H1 (cell line): Measurements from ENCODE around the gene ARMC5. TPM values are rescaled to one million over a fixed set of nuclear protein-coding genes. Genes with fewer than 3 reads are reported as not detected.

Experiments used
- CTCF ChIA-PET: fragments of 300-600 bp; sonication (Branson Sonifier 250); formaldehyde crosslinking; loops from one replicate; lab custom pipeline; 2021; ENCODE audit not compliant: partially characterized antibody; lab: Charles Lee
- POLR2A ChIA-PET: fragments of 300-600 bp; sonication (Branson Sonifier 250); formaldehyde crosslinking; loops from one replicate; lab custom pipeline; 2021; ENCODE audit warnings: inconsistent platforms; ENCODE audit not compliant: partially characterized antibody; lab: Charles Lee
- DNase-seq, 2 experiments: peaks; one replicate each; pipeline versions ENCODE4 v3.0.0 to v3.0.0-alpha.2; 2010 to 2022; ENCODE audit warnings: low spot score in 2 of 2, low read depth in 1 of 2, mixed read lengths in 1 of 2
- FAIRE-seq: peaks from 2 replicates; lab custom pipeline; 2011; peaks lifted over from hg19 to GRCh38; lab: Jason Lieb, UNC
- H2AFZ ChIP-seq: 2 replicates; pipeline ENCODE4 v1.8.1; 2012; ENCODE audit warnings: low read length, inconsistent platforms
- H2AK5ac ChIP-seq: 2 replicates; pipeline ENCODE4 v1.6.1; 2013; ENCODE audit warnings: low read depth, low read length
- H2BK120ac ChIP-seq: replicated peaks from 2 replicates; pipeline ENCODE3; 2013; ENCODE audit warnings: low read depth, low read length, inconsistent platforms
- H2BK12ac ChIP-seq: 2 replicates; pipeline ENCODE4 v1.6.1; 2013; ENCODE audit warnings: low read depth, low read length
- H2BK15ac ChIP-seq: 2 replicates; pipeline ENCODE4 v1.6.1; 2013; ENCODE audit warnings: low read length
- H2BK20ac ChIP-seq: 2 replicates; pipeline ENCODE4 v1.6.1; 2013; ENCODE audit warnings: low read length
- H2BK5ac ChIP-seq: 2 replicates; pipeline ENCODE4 v1.6.1; 2013; ENCODE audit warnings: low read depth, low read length
- H3K14ac ChIP-seq: 2 replicates; pipeline ENCODE4 v1.6.1; 2013; ENCODE audit warnings: inconsistent platforms; ENCODE audit not compliant: insufficient read length
- H3K18ac ChIP-seq: 2 replicates; pipeline ENCODE4 v1.6.1; 2013; ENCODE audit warnings: low read length; ENCODE audit errors: extremely low read depth
- H3K23ac ChIP-seq: 2 replicates; pipeline ENCODE4 v1.6.1; 2013; ENCODE audit warnings: inconsistent platforms; ENCODE audit not compliant: insufficient read length
- H3K23me2 ChIP-seq: 2 replicates; pipeline ENCODE4 v1.6.1; 2013; ENCODE audit warnings: low read depth, low read length
- H3K27ac ChIP-seq: 2 replicates; pipeline ENCODE4 v1.6.1; 2011; ENCODE audit warnings: low read depth, low read length, inconsistent platforms
- H3K27me3 ChIP-seq, 4 experiments: replicated peaks in 1 of 4; 1 replicate in 1 of 4; 2 replicates in 3 of 4; pipeline versions ENCODE4 v1.6.1 to v1.8.1; 2011 to 2013; ENCODE audit warnings: low read length in 3 of 4, mild to moderate bottlenecking in 3 of 4, inconsistent platforms in 2 of 4, mixed read lengths in 2 of 4, moderate library complexity in 1 of 4; ENCODE audit not compliant: control insufficient read depth in 3 of 4, insufficient read depth in 3 of 4; ENCODE audit errors: extremely low read depth in 1 of 4
- H3K36me3 ChIP-seq, 4 experiments: 2 replicates each; pipeline versions ENCODE4 v1.6.1 to v1.8.1; 2011 to 2013; ENCODE audit warnings: mild to moderate bottlenecking in 4 of 4, low read length in 3 of 4, moderate library complexity in 2 of 4, control low read depth in 1 of 4, inconsistent platforms in 1 of 4; ENCODE audit not compliant: insufficient read depth in 4 of 4, control insufficient read depth in 2 of 4
- H3K4ac ChIP-seq: replicated peaks from 2 replicates; pipeline ENCODE3; 2013; ENCODE audit warnings: low read length, low read depth, mixed read lengths, inconsistent platforms; ENCODE audit not compliant: insufficient read length
- H3K4me1 ChIP-seq, 4 experiments: replicated peaks in 1 of 4; 1 replicate in 1 of 4; 2 replicates in 3 of 4; pipeline versions ENCODE4 v1.6.1 to v1.8.1; 2011 to 2013; ENCODE audit warnings: low read length in 3 of 4, inconsistent platforms in 2 of 4, mixed read lengths in 1 of 4; ENCODE audit not compliant: insufficient read depth in 4 of 4, control insufficient read depth in 3 of 4
- H3K4me2 ChIP-seq, 2 experiments: 2 replicates each; pipeline versions ENCODE4 v1.6.1 to v1.8.1; 2011 to 2013; ENCODE audit warnings: low read depth in 2 of 2, low read length in 2 of 2, control low read depth in 1 of 2, inconsistent platforms in 1 of 2, mild to moderate bottlenecking in 1 of 2; ENCODE audit not compliant: insufficient read depth in 1 of 2
- H3K4me3 ChIP-seq, 4 experiments: fragments of 200-600, 300-600 bp in 1 of 4; sonication (generic), shearing (Covaris generic), sonication (Bioruptor Twin) in 1 of 4; 2 replicates each; pipeline versions ENCODE4 v1.5.1 to v1.8.1; 2011 to 2016; ENCODE audit warnings: low read length in 4 of 4, low read depth in 3 of 4, control low read depth in 2 of 4, inconsistent platforms in 2 of 4, mild to moderate bottlenecking in 2 of 4, mixed read lengths in 1 of 4, moderate library complexity in 1 of 4; ENCODE audit not compliant: insufficient read depth in 2 of 4; ENCODE audit errors: extremely low read depth in 1 of 4
- H3K56ac ChIP-seq: replicated peaks from 2 replicates; pipeline ENCODE3; 2013; ENCODE audit warnings: low read depth, mild to moderate bottlenecking, mixed read lengths, low read length, inconsistent platforms; ENCODE audit not compliant: insufficient read length
- H3K79me1 ChIP-seq: 2 replicates; pipeline ENCODE4 v1.6.1; 2013; ENCODE audit warnings: low read depth, low read length, control low read depth
- H3K79me2 ChIP-seq, 2 experiments: 2 replicates each; pipeline versions ENCODE4 v1.6.1 to v1.8.1; 2012 to 2013; ENCODE audit warnings: low read length in 2 of 2, mild to moderate bottlenecking in 2 of 2, inconsistent platforms in 1 of 2; ENCODE audit not compliant: insufficient read depth in 2 of 2, control insufficient read depth in 1 of 2
- H3K9ac ChIP-seq, 4 experiments: replicated peaks in 1 of 4; 1 replicate in 1 of 4; 2 replicates in 3 of 4; pipeline versions ENCODE4 v1.6.1 to v1.8.1; 2011 to 2013; ENCODE audit warnings: low read depth in 3 of 4, low read length in 3 of 4, control low read depth in 2 of 4, mild to moderate bottlenecking in 2 of 4, moderate library complexity in 2 of 4, inconsistent platforms in 1 of 4; ENCODE audit errors: extremely low read depth in 1 of 4
- H3K9me3 ChIP-seq, 2 experiments: 2 replicates each; pipeline versions ENCODE4 v1.6.1 to v1.8.1; 2012 to 2013; ENCODE audit warnings: mild to moderate bottlenecking in 2 of 2, moderate library complexity in 2 of 2, control low read depth in 1 of 2, inconsistent platforms in 1 of 2, low read depth in 1 of 2, low read length in 1 of 2, mixed read lengths in 1 of 2; ENCODE audit not compliant: insufficient read depth in 2 of 2
- H4K20me1 ChIP-seq, 2 experiments: replicated peaks in 1 of 2; 2 replicates each; pipeline versions ENCODE3 to v1.8.1; 2011 to 2013; ENCODE audit warnings: inconsistent platforms in 2 of 2, low read length in 2 of 2, mild to moderate bottlenecking in 1 of 2; ENCODE audit not compliant: insufficient read depth in 2 of 2, control insufficient read depth in 1 of 2
- H4K5ac ChIP-seq: 2 replicates; pipeline ENCODE4 v1.6.1; 2013; ENCODE audit warnings: low read length, low read depth, mixed read lengths, inconsistent platforms; ENCODE audit not compliant: insufficient read length
- H4K8ac ChIP-seq: 2 replicates; pipeline ENCODE4 v1.8.0; 2013; ENCODE audit warnings: mild to moderate bottlenecking, moderate library complexity, low read length, inconsistent platforms; ENCODE audit not compliant: insufficient read depth; ENCODE audit errors: extremely low read depth
- H4K91ac ChIP-seq: replicated peaks from 2 replicates; pipeline ENCODE3; 2013; ENCODE audit warnings: low read length, mixed read lengths, inconsistent platforms; ENCODE audit not compliant: insufficient read length
- EGR1 ChIP-seq: IDR thresholded peaks from 2 replicates; pipeline ENCODE4 v1.6.1; 2011; ENCODE audit warnings: low read depth, low read length, borderline replicate concordance
- JUND ChIP-seq: IDR thresholded peaks from 2 replicates; pipeline ENCODE4 v1.6.1; 2011; ENCODE audit warnings: mild to moderate bottlenecking, improper control_type of control experiment, low read length
- ZNF274 ChIP-seq: IDR thresholded peaks from 2 replicates; pipeline ENCODE4 v1.7.0; 2012; ENCODE audit warnings: low read length, borderline replicate concordance; ENCODE audit errors: extremely low read depth
- WGBS, 2 experiments: shearing (Covaris generic) in 1 of 2; methylation state at CpG; one replicate each; pipeline versions ENCODE4 v1.1.6 to v1.1.7; 2013 to 2015; ENCODE audit warnings: low lambda C conversion rate in 2 of 2, mixed read lengths in 2 of 2, inconsistent platforms in 1 of 2, low coverage in 1 of 2, missing lambda C conversion rate in 1 of 2; ENCODE audit not compliant: insufficient replicate concordance in 2 of 2, insufficient coverage in 1 of 2, insufficient read length in 1 of 2; ENCODE audit errors: extremely low coverage in 1 of 2, missing lambda C conversion rate in 1 of 2; 5-methylcytosine and 5-hydroxymethylcytosine counted together
- polyA plus RNA-seq, 7 experiments: library from polyadenylated mRNA; depleted of rRNA in 3 of 7; stranded (reverse) in 5 of 7; unstranded in 2 of 7; fragments of >200 nt in 5 of 7; fragments of 200-250 nt in 2 of 7; gene quantifications; 1 replicate in 5 of 7; 2 replicates in 1 of 7; 4 replicates in 1 of 7; pipeline versions ENCODE4 v1.2.1 to v1.2.3, GENCODE V29; 2011 to 2013; ENCODE audit warnings: missing spikeins in 2 of 7, mixed read lengths in 2 of 7
- total RNA-seq: library from RNA; stranded (reverse); fragmentation: NEBNext Ultra II Directional; extraction: Animal tissue kit (Norgen Biotek cat#: 25700); gene quantifications from 2 replicates; pipeline ENCODE4 v1.2.1, GENCODE V29; 2021

Gene ARMC5
- total and polyA plus RNA-seq, 2 of the 8 experiments (the other 6 are each of a cell fraction or from before 2014, with no cell fraction given) = 7.8 to 8.7 TPM

GRCh38 chr16:31439519-31439918, 19.8 kb upstream of the ARMC5 start:
- Histone ChIP-seq H3K23ac (no peak overlapping the region), H3K4me3 (no peak overlapping the region), H3K4me1 (no peaks in the 10 kb centered on the region; a peak in 1 of 7 replicates), H4K8ac (no peak overlapping the region), H3K27me3 (peaks cover 0 to 2% (median 0%) of the 10 kb centered on the region in 4 experiments; a peak in 1 of 7 replicates), H2BK20ac (no peak overlapping the region), H3K9ac (no peak overlapping the region), H3K79me1 (no peaks in the 10 kb centered on the region), H3K18ac (no peak overlapping the region), H4K91ac (no peak overlapping the region), H2AK5ac (no peak overlapping the region), H3K79me2 (no peaks in the 10 kb centered on the region), H3K4ac (no peak overlapping the region), H3K9me3 (no peaks in the 10 kb centered on the region), H3K56ac (no peak overlapping the region), H2BK120ac (no peak overlapping the region), H4K20me1 (no peaks in the 10 kb centered on the region), H2BK15ac (no peak overlapping the region), H2BK5ac (no peak overlapping the region), H3K14ac (no peak overlapping the region), H3K36me3 (no peaks in the 10 kb centered on the region), H2BK12ac (no peak overlapping the region), H3K27ac (no peak overlapping the region), H3K23me2 (no peaks in the 10 kb centered on the region; the same call in 1 of the 2 replicates), H4K5ac (no peak overlapping the region), H2AFZ (no peak overlapping the region), H3K4me2 (no peak overlapping the region)
- DNase-seq = no peak
- no peak for FAIRE-seq
- WGBS, 2 experiments = 84% methylated on average over 3 of the region's 3 CpGs; no CpG with 5 or more reads in 1 of the 2 experiments
- ChIA-PET POLR2A (interaction anchor here (1.0 to 1.7 kb wide), 2 partner anchors 256 to 259 kb away, joined by 4 to 5 read pairs; partner anchors contain the start of gene FUS), CTCF (interaction anchor here (1.7 to 6.5 kb wide), 2 partner anchors 10 to 12 kb away, joined by 4 to 36 read pairs; partner anchors contain the start of gene COX6A2)
- TF ChIP-seq JUND (no peak), EGR1 (no peak), ZNF274 (no peak)
